Ishikawa (cell line): Measurements from ENCODE around the gene KICS2.

Experiments used
- MAX ChIP-seq: IDR thresholded peaks from 2 replicates; pipeline ENCODE4 v1.6.1; 2012
- REST ChIP-seq: IDR thresholded peaks from 2 replicates; pipeline ENCODE4 v1.6.1; 2012; ENCODE audit warnings: low read depth, mild to moderate bottlenecking

- no peak for TF ChIP-seq REST
- TF ChIP-seq MAX, result no peak
These were observed 37.9 kb downstream of the KICS2 start for GRCh38 chr12:64184216-64184615.
